Karpas-422 (cell line): ENCODE data around the gene COL5A1. TPM values are rescaled to one million over a fixed set of nuclear protein-coding genes. Genes with fewer than 3 reads are reported as not detected.

Experiments used
- DNase-seq: peaks from one replicate; pipeline ENCODE4 v3.0.0-alpha.2; 2015
- H2AFZ ChIP-seq: fragments of 200-600 bp; sonication (generic); 2 replicates; pipeline ENCODE4 v1.6.1; 2014; ENCODE audit warnings: antibody characterized with exemption, low read length, mixed read lengths
- H3K27ac ChIP-seq: fragments of 200-600 bp; sonication (generic); 2 replicates; pipeline ENCODE4 v1.5.1; 2014; ENCODE audit warnings: mild to moderate bottlenecking, low read length, moderate library complexity
- H3K27me3 ChIP-seq: fragments of 200-600 bp; sonication (generic); 2 replicates; pipeline ENCODE4 v1.6.1; 2014; ENCODE audit warnings: low read length, mixed read lengths
- H3K36me3 ChIP-seq: fragments of 200-600 bp; sonication (generic); 2 replicates; pipeline ENCODE4 v1.6.1; 2014; ENCODE audit warnings: low read length, mixed read lengths; ENCODE audit not compliant: insufficient read depth
- H3K4me1 ChIP-seq: fragments of 200-600 bp; sonication (generic); 2 replicates; pipeline ENCODE4 v1.6.1; 2014; ENCODE audit warnings: mild to moderate bottlenecking, low read length, mixed read lengths
- H3K4me2 ChIP-seq: fragments of 200-600 bp; sonication (generic); 2 replicates; pipeline ENCODE4 v1.6.1; 2014; ENCODE audit warnings: low read length, low read depth, mild to moderate bottlenecking; ENCODE audit not compliant: poor library complexity, severe bottlenecking
- H3K4me3 ChIP-seq: fragments of 200-600 bp; sonication (generic); 2 replicates; pipeline ENCODE4 v1.5.1; 2014; ENCODE audit warnings: mild to moderate bottlenecking, antibody characterized with exemption, low read length, mixed read lengths
- H3K79me2 ChIP-seq: fragments of 200-600 bp; sonication (generic); 2 replicates; pipeline ENCODE4 v1.6.1; 2014; ENCODE audit warnings: mild to moderate bottlenecking, low read length, mixed read lengths
- H3K9ac ChIP-seq: fragments of 200-600 bp; sonication (generic); 2 replicates; pipeline ENCODE4 v1.6.0; 2014; ENCODE audit warnings: low read length
- H3K9me2 ChIP-seq: fragments of 200-600 bp; sonication (generic), shearing (Covaris generic); replicated peaks from 2 replicates; pipeline ENCODE4 v1.6.0; 2014; ENCODE audit warnings: mild to moderate bottlenecking, low read length, moderate library complexity; ENCODE audit not compliant: insufficient read depth
- H3K9me3 ChIP-seq: fragments of 300-700, 200-600 bp; sonication (generic); 2 replicates; pipeline ENCODE4 v1.6.1; 2014; ENCODE audit warnings: low read length, mixed read lengths
- H4K20me1 ChIP-seq: fragments of 200-600 bp; sonication (generic); 2 replicates; pipeline ENCODE4 v1.6.1; 2014; ENCODE audit warnings: mild to moderate bottlenecking, antibody characterized with exemption, low read length, low read depth; ENCODE audit not compliant: insufficient read depth
- total RNA-seq: library from RNA; depleted of rRNA; stranded (reverse); fragments of >200 nt; shearing (Covaris generic); gene quantifications from 2 replicates; pipeline ENCODE4 v1.2.3, GENCODE V29; 2014; ENCODE audit warnings: low replicate concordance

Gene COL5A1
- total RNA-seq, 1 experiment from 2014 or later: not detected

DNA sequence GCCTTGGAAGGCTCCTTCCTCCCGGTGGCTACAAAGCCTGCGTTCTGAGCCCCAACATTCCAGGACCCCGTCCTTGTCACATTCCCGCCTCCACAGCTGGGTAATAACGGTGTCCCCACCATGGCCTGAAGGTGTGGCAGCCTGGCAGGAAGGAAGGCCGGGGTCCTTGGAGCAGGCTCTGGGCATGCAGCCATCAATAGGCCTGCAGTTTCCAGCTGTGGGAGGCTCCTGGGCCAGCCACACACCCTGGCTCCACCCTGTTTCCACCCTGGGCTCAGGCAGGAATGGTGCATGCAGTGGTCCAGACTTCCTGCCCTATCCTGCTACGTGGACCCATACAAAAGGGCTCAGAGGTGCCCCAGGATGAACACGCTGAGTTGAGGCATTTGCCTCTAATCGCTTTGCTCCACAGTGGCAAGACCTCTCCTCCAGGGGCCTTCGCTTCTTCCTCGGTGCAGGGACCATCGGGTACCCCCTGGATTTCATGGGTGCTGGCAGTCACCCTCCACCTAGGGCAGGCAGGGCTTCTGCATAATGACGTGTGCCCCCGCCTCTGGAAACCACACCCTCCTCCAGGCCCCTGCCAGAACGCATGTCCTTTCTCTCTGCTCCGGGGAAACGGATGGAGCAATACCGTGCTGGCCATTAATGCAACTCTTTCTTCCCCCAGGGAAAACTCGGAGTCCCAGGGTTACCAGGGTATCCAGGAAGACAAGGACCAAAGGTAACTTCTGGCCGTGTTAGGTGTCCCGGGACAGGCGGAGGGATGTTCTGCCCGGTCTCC lies 143.9 kb downstream of the COL5A1 start:
- no peaks in the 10 kb centered on the region for H3K27me3 ChIP-seq
- H3K36me3 ChIP-seq: no peaks in the 10 kb centered on the region
- H3K4me2 ChIP-seq: no peak overlapping the region
- no peak overlapping the region for H3K27ac ChIP-seq
- no peaks in the 10 kb centered on the region for H3K9me2 ChIP-seq
- H4K20me1 ChIP-seq: no peaks in the 10 kb centered on the region
- no peaks in the 10 kb centered on the region for H3K79me2 ChIP-seq
- H3K4me1 ChIP-seq: no peaks in the 10 kb centered on the region
- H3K4me3 ChIP-seq: no peak overlapping the region
- no peak for DNase-seq
- H2AFZ ChIP-seq: no peak overlapping the region
- H3K9me3 ChIP-seq: no peaks in the 10 kb centered on the region
- no peak overlapping the region for H3K9ac ChIP-seq

DNA sequence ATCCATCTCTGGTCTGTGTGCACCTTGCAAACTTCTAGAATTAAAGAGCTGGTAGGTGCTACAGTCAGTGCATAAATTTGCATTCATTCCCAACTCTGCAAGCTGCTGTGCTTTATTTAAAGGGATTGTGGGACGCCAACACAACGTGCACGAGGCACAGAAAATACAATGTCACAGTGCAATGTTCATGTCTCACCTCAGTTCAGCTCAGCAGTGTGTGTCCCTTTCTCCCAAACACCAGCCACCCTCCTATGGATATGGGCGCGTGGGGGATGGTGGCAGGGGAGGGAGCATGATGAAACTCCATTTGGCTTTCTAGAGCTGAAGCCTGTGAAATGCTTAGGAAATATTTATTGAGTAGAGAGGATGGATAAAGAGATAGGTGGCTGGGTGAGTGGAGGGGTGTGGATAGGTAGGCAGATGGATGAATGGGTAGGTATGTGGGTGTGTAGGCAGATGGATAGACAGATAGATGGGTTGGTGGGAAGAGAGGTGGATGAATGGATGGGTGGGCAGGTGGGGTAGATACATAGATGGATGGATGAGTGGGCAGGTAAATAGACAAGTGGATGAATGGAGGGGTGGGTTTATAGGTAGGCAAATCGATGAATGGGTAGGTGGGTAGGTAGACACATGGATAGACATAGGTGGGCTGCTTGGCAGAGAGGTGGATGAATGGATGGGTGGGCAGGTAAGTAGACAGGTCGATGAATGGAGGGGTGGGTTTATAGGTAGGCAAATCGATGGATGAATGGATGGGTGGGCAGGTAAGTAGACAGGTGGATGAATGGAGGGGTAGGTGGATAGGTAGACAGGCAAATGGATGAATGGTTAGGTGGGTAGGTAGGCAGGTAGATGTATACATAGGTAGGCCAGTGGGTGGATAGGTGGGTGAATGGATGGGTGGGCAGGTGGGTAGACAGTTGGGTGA lies 146.3 kb downstream of the COL5A1 start:
- Histone ChIP-seq H3K27ac (no peak overlapping the region), H3K4me3 (no peak overlapping the region), H3K79me2 (no peaks in the 10 kb centered on the region), H2AFZ (no peak overlapping the region), H4K20me1 (no peaks in the 10 kb centered on the region), H3K9me2 (no peaks in the 10 kb centered on the region), H3K9ac (no peak overlapping the region), H3K9me3 (no peaks in the 10 kb centered on the region), H3K36me3 (no peaks in the 10 kb centered on the region), H3K27me3 (no peaks in the 10 kb centered on the region), H3K4me1 (no peaks in the 10 kb centered on the region), H3K4me2 (no peak overlapping the region)
- no peak for DNase-seq

DNA sequence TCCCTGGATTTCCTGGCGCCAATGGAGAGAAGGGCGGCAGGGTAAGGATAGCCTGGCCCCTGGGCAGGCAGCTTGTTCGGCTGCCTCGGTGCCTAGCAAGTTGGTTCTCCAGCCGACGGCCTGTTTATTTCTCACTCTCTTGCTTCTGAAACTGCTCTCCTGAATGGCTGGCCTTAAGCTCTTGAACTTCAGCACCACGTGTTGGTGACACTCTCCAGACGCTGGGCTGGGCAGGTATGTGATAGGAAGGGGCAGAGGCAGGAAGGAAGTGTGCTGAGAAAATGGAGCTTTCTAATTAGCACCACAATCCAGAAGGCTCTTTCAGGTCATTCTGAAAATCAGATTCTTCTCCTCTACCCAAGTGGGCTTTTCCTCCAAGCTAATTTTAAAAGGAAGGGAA lies 147.6 kb downstream of the COL5A1 start:
- Histone ChIP-seq H3K27ac (no peak overlapping the region), H3K4me3 (no peak overlapping the region), H3K9me3 (no peaks in the 10 kb centered on the region), H3K9me2 (no peaks in the 10 kb centered on the region), H3K36me3 (no peaks in the 10 kb centered on the region), H3K27me3 (no peaks in the 10 kb centered on the region), H3K79me2 (no peaks in the 10 kb centered on the region), H2AFZ (no peak overlapping the region), H3K4me1 (no peaks in the 10 kb centered on the region), H4K20me1 (no peaks in the 10 kb centered on the region), H3K4me2 (no peak overlapping the region), H3K9ac (no peak overlapping the region)
- no peak for DNase-seq

DNA sequence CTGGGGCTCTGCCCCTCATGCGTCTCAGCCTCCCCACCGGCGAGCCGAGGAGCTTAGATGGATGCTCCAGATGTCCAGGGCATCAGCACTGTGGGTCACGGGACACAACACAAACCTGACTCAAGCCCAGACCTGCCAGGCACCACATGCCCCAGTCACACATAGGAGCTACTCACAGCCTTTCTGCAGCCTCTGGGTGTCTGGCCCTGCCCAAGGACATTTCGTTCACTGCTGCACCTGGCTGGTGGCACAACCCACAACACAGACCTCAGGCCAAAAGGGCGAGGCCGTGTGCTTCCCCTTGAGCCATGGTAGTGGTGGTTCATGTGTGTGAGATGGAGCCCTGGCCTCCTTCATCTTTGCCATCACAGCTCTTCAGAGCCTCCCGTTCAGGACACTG lies 149.4 kb downstream of the COL5A1 start:
- no peaks in the 10 kb centered on the region for H3K79me2 ChIP-seq
- H3K4me3 ChIP-seq: no peak overlapping the region
- DNase-seq: no peak
- no peak overlapping the region for H3K4me2 ChIP-seq
- no peak overlapping the region for H3K27ac ChIP-seq
- H4K20me1 ChIP-seq: no peaks in the 10 kb centered on the region
- no peak overlapping the region for H3K9ac ChIP-seq
- H3K4me1 ChIP-seq: no peaks in the 10 kb centered on the region
- H3K36me3 ChIP-seq: no peaks in the 10 kb centered on the region
- no peak overlapping the region for H2AFZ ChIP-seq
- H3K9me2 ChIP-seq: no peaks in the 10 kb centered on the region
- no peaks in the 10 kb centered on the region for H3K27me3 ChIP-seq
- H3K9me3 ChIP-seq: no peaks in the 10 kb centered on the region

DNA sequence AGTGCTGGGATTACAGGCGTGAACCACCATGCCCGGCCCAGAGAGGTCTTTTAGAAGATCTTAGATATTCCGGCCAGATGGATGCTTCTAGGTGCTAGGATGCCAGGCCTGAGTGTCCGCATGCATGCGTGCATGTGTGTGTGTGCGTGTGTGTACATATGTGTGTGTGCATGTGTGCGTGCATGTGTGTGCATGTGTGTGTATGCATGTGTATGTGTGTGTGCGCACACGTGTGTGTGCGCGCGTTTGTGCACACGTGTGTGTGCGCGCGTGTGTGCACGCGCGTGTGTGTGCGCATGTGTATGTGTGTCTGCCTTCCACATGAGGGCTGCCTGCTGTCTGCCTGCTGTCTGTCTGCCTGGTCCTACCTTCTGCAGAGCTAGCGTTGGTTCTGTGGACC lies 151.0 kb downstream of the COL5A1 start:
- Histone ChIP-seq H3K27ac (no peak overlapping the region), H3K9ac (no peak overlapping the region), H3K27me3 (no peaks in the 10 kb centered on the region), H2AFZ (no peak overlapping the region), H3K9me3 (no peaks in the 10 kb centered on the region), H3K9me2 (no peaks in the 10 kb centered on the region), H3K4me3 (no peak overlapping the region), H3K4me1 (no peaks in the 10 kb centered on the region), H3K79me2 (no peaks in the 10 kb centered on the region), H4K20me1 (no peaks in the 10 kb centered on the region), H3K36me3 (no peaks in the 10 kb centered on the region), H3K4me2 (no peak overlapping the region)
- no peak for DNase-seq

DNA sequence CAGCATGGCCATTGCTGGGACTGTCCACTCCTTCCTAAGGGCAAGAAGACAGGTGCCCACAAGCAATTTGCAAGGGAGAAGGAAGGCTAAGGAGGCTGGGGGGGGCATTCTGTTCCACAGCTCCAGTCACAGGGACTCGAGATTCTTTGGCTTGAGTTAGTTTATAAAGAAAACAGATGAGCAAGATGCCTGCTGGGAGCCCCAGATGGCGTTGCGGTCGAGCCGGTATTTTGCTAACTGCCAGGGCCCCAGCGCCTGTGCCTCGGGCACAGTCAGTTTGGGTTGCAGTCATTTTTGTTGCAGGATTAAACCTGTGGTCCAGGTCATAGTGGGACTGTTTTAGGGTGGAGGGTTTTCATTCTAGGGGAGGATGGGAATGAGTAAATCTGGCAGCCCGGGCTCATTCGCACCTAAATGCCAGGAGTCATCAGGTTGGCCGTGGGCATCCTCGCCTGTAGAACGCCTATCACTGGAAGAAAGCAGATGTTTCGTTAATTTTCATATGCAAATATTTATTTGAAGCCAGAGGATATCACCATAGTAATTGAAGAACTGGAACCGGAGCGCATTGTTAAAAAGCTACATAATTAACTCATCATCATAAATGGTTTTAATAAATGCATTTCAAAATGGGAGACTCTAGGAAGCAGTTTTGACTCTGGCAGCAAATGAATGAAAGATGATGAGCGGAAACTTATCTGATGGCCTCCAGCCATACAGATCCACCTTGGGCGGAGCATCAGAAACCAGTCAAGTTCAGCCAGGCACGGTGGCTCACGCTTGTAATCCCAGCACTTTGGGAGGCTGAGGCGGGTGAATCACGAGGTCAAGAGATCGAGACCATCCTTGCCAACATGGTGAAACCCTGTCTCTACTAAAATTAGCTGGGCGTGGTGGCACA lies 151.9 kb downstream of the COL5A1 start:
- DNase-seq: no peak

DNA sequence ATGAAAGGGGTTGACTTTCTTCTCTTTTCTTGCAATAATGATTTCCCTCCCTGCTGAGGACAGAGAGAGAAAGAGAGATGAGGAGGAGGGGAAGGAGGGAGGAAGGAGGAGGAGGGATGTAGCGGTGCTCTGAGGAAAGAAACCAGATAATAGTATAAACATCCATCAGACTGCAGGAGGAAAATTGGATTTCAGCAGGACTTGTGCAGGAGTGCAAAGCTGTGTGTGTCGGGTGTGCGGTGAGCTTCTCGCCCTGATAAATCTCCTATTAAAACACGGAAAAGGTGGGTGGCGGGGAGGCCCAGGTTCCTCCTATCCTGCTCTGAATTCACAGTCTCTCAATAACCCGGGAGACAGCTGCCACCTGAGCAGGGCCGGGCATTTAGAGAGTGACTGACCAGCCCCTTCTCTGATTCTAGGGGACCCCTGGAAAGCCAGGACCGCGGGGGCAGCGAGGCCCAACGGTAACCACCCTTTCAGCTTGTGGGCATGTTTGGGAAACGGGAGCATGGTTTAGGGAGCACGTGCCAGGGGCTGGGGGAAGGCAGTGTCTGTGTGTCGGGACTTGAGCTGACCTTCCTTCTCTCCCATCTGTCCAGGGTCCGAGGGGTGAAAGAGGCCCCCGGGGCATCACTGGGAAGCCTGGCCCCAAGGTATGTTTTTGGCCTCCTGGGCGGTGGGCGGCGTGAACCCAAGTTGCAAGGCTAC lies 153.2 kb downstream of the COL5A1 start:
- Histone ChIP-seq H3K79me2 (no peaks in the 10 kb centered on the region), H3K4me2 (no peak overlapping the region), H3K4me3 (no peak overlapping the region), H3K9ac (no peak overlapping the region), H3K9me3 (no peaks in the 10 kb centered on the region), H3K36me3 (no peaks in the 10 kb centered on the region), H3K27me3 (no peaks in the 10 kb centered on the region), H4K20me1 (no peaks in the 10 kb centered on the region), H3K9me2 (no peaks in the 10 kb centered on the region), H3K27ac (no peak overlapping the region), H2AFZ (no peak overlapping the region), H3K4me1 (no peaks in the 10 kb centered on the region)
- DNase-seq: no peak

More for the DNA sequence above, 151.9 kb downstream of the COL5A1 start:
- Histone ChIP-seq H3K4me3 (no peak overlapping the region), H3K79me2 (no peaks in the 10 kb centered on the region), H3K9me3 (no peaks in the 10 kb centered on the region), H3K4me1 (no peaks in the 10 kb centered on the region), H3K4me2 (no peak overlapping the region), H3K9me2 (no peaks in the 10 kb centered on the region), H4K20me1 (no peaks in the 10 kb centered on the region), H3K27ac (no peak overlapping the region), H2AFZ (no peak overlapping the region), H3K27me3 (no peaks in the 10 kb centered on the region), H3K36me3 (no peaks in the 10 kb centered on the region), H3K9ac (no peak overlapping the region)
